ENCODE results near the gene PDIK1L.

Gene PDIK1L

GRCh38 chr1:26161415-26162219 is 50.0 kb downstream of the PDIK1L start:
- H3K4me1 ChIP-seq (ENCODE audit: control insufficient read depth, insufficient read depth, low read length, poor library complexity, severe bottlenecking) = peaks cover 16% of the 10 kb centered on the region
- H3K36me3 ChIP-seq (ENCODE audit: control insufficient read depth, insufficient read depth, low read length) = no peaks in the 10 kb centered on the region
- H3K27ac ChIP-seq (ENCODE audit: insufficient read depth, low read length, poor library complexity, severe bottlenecking) = no peak overlapping the region
- DNase-seq = peak in 1 of 3 donors; percentile 6
- peak overlapping the region; percentile 48 for H3K4me3 ChIP-seq (ENCODE audit: insufficient read depth, low read depth, low read length, poor library complexity, severe bottlenecking)
- H3K27me3 ChIP-seq (replicated peaks; ENCODE audit: control insufficient read depth, insufficient read depth, low read length, poor library complexity, severe bottlenecking) = peaks cover 34% of the 10 kb centered on the region
- H3K9me3 ChIP-seq (ENCODE audit: control insufficient read depth, low read length) = no peaks in the 10 kb centered on the region

DNA sequence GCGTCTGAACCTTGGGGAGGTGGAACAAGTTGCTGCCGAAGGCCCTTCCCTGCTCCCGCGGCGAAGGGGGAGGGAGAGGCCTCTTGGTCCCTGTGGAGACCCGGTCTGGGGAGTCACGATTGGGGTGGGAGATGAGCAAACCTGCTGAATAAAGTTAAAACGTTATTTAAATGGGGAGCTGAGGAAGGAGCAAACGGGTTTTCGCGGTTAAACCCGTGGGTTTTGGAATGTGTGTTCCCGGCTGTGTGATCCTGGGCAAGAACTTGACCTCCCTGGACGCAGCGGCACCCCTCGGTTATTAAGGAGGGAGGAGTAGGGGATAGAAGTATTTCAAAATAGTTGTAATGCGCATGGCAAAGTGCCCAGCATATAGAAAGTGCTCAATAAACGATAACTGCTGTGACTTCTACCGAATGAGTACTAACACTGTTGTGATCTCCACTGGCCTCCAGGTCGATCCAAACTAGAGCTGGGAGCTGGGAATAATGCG is 50.6 kb downstream of the PDIK1L start:
- Histone ChIP-seq H3K27ac (ENCODE audit: insufficient read depth, low read length, poor library complexity, severe bottlenecking) (no peak overlapping the region), H3K4me3 (ENCODE audit: insufficient read depth, low read depth, low read length, poor library complexity, severe bottlenecking) (peak overlapping the region; percentile 44), H3K27me3 (replicated peaks; ENCODE audit: control insufficient read depth, insufficient read depth, low read length, poor library complexity, severe bottlenecking) (peaks cover 34% of the 10 kb centered on the region), H3K9me3 (ENCODE audit: control insufficient read depth, low read length) (no peaks in the 10 kb centered on the region), H3K36me3 (ENCODE audit: control insufficient read depth, insufficient read depth, low read length) (no peaks in the 10 kb centered on the region), H3K4me1 (ENCODE audit: control insufficient read depth, insufficient read depth, low read length, poor library complexity, severe bottlenecking) (peaks cover 16% of the 10 kb centered on the region)
- no peak for DNase-seq

DNA sequence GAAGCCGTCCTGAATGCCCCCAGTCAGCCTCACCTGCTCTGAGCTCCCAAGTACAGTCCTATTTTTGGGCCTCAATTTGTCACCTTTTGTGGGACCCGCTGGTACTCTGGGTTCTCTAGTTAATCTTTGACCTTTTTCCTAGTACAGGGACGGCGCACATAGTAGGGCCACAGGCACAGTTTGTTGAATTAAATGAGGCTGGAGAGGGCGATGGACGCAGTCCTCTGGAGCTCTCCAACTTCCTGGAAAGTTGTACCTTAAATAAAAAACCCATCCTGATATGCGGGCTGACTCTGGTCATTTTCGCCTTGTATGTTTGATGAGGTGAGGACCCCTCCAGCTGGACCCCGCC is 52.0 kb downstream of the PDIK1L start:
- no peaks in the 10 kb centered on the region for H3K9me3 ChIP-seq (ENCODE audit: control insufficient read depth, low read length)
- H3K27me3 ChIP-seq (replicated peaks; ENCODE audit: control insufficient read depth, insufficient read depth, low read length, poor library complexity, severe bottlenecking) = peaks cover 29% of the 10 kb centered on the region
- no peak overlapping the region for H3K4me3 ChIP-seq (ENCODE audit: insufficient read depth, low read depth, low read length, poor library complexity, severe bottlenecking)
- no peak overlapping the region for H3K27ac ChIP-seq (ENCODE audit: insufficient read depth, low read length, poor library complexity, severe bottlenecking)
- H3K4me1 ChIP-seq (ENCODE audit: control insufficient read depth, insufficient read depth, low read length, poor library complexity, severe bottlenecking) = peaks cover 16% of the 10 kb centered on the region
- H3K36me3 ChIP-seq (ENCODE audit: control insufficient read depth, insufficient read depth, low read length) = no peaks in the 10 kb centered on the region
- DNase-seq = no peak

- no peaks in the 10 kb centered on the region for H3K36me3 ChIP-seq (ENCODE audit: control insufficient read depth, insufficient read depth, low read length)
- peaks cover 16% of the 10 kb centered on the region for H3K4me1 ChIP-seq (ENCODE audit: control insufficient read depth, insufficient read depth, low read length, poor library complexity, severe bottlenecking)
- DNase-seq = peak in 2 of 3 donors; percentile 15 to 23
- no peaks in the 10 kb centered on the region for H3K9me3 ChIP-seq (ENCODE audit: control insufficient read depth, low read length)
- peaks cover 26% of the 10 kb centered on the region for H3K27me3 ChIP-seq (replicated peaks; ENCODE audit: control insufficient read depth, insufficient read depth, low read length, poor library complexity, severe bottlenecking)
- H3K27ac ChIP-seq (ENCODE audit: insufficient read depth, low read length, poor library complexity, severe bottlenecking) = no peak overlapping the region
- peak overlapping the region; percentile 46 for H3K4me3 ChIP-seq (ENCODE audit: insufficient read depth, low read depth, low read length, poor library complexity, severe bottlenecking)
Measured at GRCh38 chr1:26164036-26164860, 52.6 kb downstream of the PDIK1L start.

DNA sequence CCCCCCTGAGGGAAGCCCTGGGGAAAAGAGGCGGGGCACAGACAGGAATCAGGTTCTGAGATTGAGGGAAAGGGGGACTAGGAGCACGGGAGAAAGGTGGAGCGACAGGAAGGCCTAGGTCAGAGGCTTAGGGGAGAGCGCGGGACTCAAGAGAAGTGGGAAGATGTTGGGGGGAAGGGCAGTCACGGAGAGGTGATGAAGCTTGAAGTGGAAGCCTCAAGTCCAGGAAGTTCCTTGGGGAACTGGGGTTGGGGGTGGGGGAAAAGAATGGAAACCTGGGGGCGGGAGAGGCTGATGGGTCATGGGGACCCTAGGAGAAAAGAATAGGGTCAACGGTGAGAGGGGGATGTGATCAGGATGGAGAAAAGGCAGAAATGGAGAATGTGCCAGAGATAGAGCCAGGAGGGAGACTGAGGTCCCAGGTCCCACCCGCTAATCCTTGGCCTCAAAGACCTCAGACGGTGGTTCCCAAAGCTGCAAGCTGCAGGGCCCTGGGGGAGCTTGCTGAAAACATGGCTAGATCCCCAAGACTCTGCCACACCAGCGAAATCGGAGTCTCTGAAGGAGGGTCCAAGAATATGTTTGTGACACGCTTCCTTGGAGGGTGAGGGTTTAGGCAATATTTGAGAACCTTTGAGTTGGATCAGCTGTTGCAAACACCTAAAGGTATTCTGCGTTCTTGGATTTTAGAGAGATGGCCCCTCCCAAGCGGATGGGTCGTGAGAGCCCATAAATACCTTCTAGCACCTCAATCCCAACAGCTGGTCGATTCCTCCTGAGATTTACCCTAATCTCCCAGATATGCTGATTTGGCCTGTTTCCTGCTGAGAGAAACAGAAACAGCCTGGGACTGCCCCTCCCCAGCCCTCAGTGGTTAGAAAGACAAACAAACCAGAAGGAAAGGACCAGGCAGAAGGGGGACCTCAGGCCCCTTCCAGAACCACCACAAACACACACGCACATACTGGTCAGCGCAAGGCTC is 53.5 kb downstream of the PDIK1L start:
- Histone ChIP-seq H3K27me3 (replicated peaks; ENCODE audit: control insufficient read depth, insufficient read depth, low read length, poor library complexity, severe bottlenecking) (peaks cover 20% of the 10 kb centered on the region), H3K4me3 (ENCODE audit: insufficient read depth, low read depth, low read length, poor library complexity, severe bottlenecking) (no peak overlapping the region), H3K36me3 (ENCODE audit: control insufficient read depth, insufficient read depth, low read length) (no peaks in the 10 kb centered on the region), H3K27ac (ENCODE audit: insufficient read depth, low read length, poor library complexity, severe bottlenecking) (no peak overlapping the region), H3K9me3 (ENCODE audit: control insufficient read depth, low read length) (no peaks in the 10 kb centered on the region), H3K4me1 (ENCODE audit: control insufficient read depth, insufficient read depth, low read length, poor library complexity, severe bottlenecking) (peaks cover 16% of the 10 kb centered on the region)
- no peak for DNase-seq

DNA sequence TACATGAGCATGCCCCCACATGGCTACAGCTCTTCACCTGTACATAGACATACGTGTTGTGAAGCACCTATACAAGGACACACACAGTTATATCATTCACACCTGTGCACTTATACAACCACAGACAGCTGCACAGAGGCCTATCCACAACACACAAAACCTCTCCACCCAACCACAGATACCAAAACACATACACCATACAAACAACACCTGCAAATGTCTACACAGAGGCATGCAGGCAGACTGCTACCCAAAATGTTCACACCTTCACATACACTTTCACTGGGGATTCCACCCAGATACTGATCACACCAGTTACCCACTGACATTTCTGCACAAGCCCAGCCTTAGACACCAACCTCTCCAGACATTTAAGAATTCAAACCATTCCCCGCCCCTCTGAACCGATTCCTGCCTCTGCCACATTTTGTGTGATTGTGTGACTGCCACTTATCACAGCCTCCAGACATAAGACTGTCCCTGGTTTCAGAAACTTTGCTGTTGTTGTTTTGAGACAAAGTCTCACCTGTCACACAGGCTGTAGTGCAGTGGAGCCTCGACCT is 55.2 kb downstream of the PDIK1L start:
- no peak for DNase-seq
- Histone ChIP-seq H3K36me3 (ENCODE audit: control insufficient read depth, insufficient read depth, low read length) (no peaks in the 10 kb centered on the region), H3K9me3 (ENCODE audit: control insufficient read depth, low read length) (no peaks in the 10 kb centered on the region), H3K4me3 (ENCODE audit: insufficient read depth, low read depth, low read length, poor library complexity, severe bottlenecking) (no peak overlapping the region), H3K27ac (ENCODE audit: insufficient read depth, low read length, poor library complexity, severe bottlenecking) (no peak overlapping the region), H3K27me3 (replicated peaks; ENCODE audit: control insufficient read depth, insufficient read depth, low read length, poor library complexity, severe bottlenecking) (peaks cover 9% of the 10 kb centered on the region), H3K4me1 (ENCODE audit: control insufficient read depth, insufficient read depth, low read length, poor library complexity, severe bottlenecking) (peaks cover 19% of the 10 kb centered on the region)

- Histone ChIP-seq H3K27ac (ENCODE audit: insufficient read depth, low read length, poor library complexity, severe bottlenecking) (peak within 1 kb of the TSS; percentile 74), H3K36me3 (ENCODE audit: control insufficient read depth, insufficient read depth, low read length) (no peaks in the 10 kb centered on the region), H3K4me1 (ENCODE audit: control insufficient read depth, insufficient read depth, low read length, poor library complexity, severe bottlenecking) (peaks cover 13% of the 10 kb centered on the region), H3K4me3 (ENCODE audit: insufficient read depth, low read depth, low read length, poor library complexity, severe bottlenecking) (peak within 1 kb of the TSS; percentile 92), H3K27me3 (replicated peaks; ENCODE audit: control insufficient read depth, insufficient read depth, low read length, poor library complexity, severe bottlenecking) (no peaks in the 10 kb centered on the region), H3K9me3 (ENCODE audit: control insufficient read depth, low read length) (no peaks in the 10 kb centered on the region)
- no peak for DNase-seq
Measured at GRCh38 chr1:26168410-26169197, 57.0 kb downstream of the PDIK1L start, which contains the start of gene C1orf232. Gene C1orf232 (minus strand): TSS chr1:26168963. CDS start chr1:26168499, 464 bp downstream.

- Histone ChIP-seq H3K9me3 (ENCODE audit: control insufficient read depth, low read length) (no peaks in the 10 kb centered on the region), H3K4me1 (ENCODE audit: control insufficient read depth, insufficient read depth, low read length, poor library complexity, severe bottlenecking) (peaks cover 9% of the 10 kb centered on the region), H3K27ac (ENCODE audit: insufficient read depth, low read length, poor library complexity, severe bottlenecking) (peak overlapping the region; percentile 74), H3K27me3 (replicated peaks; ENCODE audit: control insufficient read depth, insufficient read depth, low read length, poor library complexity, severe bottlenecking) (no peaks in the 10 kb centered on the region), H3K36me3 (ENCODE audit: control insufficient read depth, insufficient read depth, low read length) (no peaks in the 10 kb centered on the region), H3K4me3 (ENCODE audit: insufficient read depth, low read depth, low read length, poor library complexity, severe bottlenecking) (peak overlapping the region; percentile 92)
- no peak for DNase-seq
Measured at GRCh38 chr1:26169198-26169554, 57.6 kb downstream of the PDIK1L start.
